GM18868 (cell line): ENCODE measurements around the gene CTNNBL1.

ENCODE experiments used
- ATAC-seq: cut with Tn5 transposase; IDR thresholded peaks from one replicate; pipeline ENCODE4 v1.9.1; 2021; ENCODE audit warnings: mild to moderate bottlenecking, moderate library complexity; ENCODE audit not compliant: unreplicated experiment

Gene CTNNBL1

DNA sequence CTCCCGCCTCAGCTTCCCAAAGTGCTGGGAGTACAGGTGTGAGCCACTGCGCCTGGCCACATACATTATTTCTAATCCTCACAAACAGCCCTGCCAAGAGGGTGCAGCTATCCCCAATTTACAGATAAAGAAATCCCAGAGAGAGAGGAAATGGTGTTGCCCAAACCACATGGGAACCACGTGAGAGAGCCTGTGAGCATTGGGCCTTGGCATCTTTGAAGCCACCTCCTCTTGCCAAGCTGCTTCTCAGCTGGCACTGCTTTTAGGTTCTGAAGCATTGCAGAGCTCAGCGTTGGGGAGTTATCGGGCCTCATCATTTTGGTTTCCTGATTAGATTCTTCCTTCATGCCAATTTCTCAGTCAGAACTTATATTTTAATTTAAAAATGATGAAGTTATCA lies 80.3 kb downstream of the CTNNBL1 start:
- no peak for ATAC-seq

DNA sequence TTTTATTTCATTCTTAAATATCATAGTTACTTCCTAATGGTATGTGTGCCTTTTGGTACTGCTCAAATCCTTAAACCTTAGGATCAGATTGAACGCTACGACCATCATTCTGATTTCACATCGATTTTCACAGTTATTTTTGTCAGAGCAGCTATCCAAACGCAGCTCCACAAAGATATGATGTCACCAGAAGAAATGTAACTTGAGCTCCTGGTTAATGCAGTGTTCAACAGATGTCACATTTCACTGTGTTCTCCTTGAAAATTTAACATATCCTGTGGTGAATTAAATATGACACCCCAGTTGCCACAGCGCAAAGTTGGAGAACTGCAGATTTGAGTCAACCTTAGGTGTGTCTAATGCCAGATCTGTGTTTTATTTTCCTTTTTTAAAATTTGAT lies 81.4 kb downstream of the CTNNBL1 start:
- no peak for ATAC-seq

- ATAC-seq = no peak
Observed at GRCh38 chr20:37776049-37776448, 82.2 kb downstream of the CTNNBL1 start.

- no peak for ATAC-seq
Observed at GRCh38 chr20:37776526-37776925, 82.7 kb downstream of the CTNNBL1 start.

- no peak for ATAC-seq
Observed at GRCh38 chr20:37777012-37777950, 83.5 kb downstream of the CTNNBL1 start.

GRCh38 chr20:37777988-37778659 lies 84.3 kb downstream of the CTNNBL1 start:
- ATAC-seq = no peak

DNA sequence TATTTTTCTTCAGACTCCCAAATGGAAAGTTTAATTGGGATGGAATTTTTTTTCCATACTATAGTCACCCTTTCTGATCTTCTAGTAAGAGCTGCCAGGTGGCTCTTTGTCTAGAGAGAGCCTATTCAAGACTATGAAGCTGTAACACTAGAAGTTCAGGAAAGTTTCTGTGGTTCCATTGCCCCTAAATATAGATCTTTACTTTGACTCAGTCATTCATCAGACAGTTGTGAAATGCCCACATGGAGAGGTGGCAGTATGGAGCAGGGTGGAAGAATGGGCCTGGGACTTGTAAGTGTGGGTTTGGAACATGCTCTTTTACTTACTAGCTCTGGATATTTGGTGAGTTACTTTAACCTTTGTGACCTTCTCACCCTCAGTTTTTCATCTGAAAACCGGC lies 87.8 kb downstream of the CTNNBL1 start:
- ATAC-seq = no peak

GRCh38 chr20:37786043-37786442 lies 92.2 kb downstream of the CTNNBL1 start:
- ATAC-seq = no peak

DNA sequence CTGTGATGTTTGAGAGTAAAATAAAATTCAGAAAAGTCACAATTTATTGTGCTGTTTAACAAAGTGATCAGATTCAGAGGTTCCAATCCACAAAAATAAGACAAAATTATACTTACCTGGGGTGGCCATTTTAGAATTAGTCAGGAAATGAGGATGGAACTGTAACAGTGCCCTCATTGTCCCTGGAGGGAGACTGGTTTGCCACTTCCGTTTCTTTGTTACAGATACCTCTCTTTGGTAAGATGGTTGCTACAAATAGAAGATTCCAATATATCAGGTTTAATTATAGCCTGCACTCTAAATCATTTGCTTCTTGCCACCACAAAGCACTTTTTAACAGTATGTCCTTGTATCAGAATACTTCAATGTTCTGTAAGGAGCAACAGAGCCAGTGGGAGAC lies 95.6 kb downstream of the CTNNBL1 start:
- ATAC-seq = no peak

GRCh38 chr20:37790900-37791299 lies 97.1 kb downstream of the CTNNBL1 start:
- ATAC-seq = no peak

GRCh38 chr20:37796121-37796520 lies 102.3 kb downstream of the CTNNBL1 start:
- no peak for ATAC-seq

GRCh38 chr20:37796733-37797132 lies 102.9 kb downstream of the CTNNBL1 start:
- ATAC-seq = no peak

DNA sequence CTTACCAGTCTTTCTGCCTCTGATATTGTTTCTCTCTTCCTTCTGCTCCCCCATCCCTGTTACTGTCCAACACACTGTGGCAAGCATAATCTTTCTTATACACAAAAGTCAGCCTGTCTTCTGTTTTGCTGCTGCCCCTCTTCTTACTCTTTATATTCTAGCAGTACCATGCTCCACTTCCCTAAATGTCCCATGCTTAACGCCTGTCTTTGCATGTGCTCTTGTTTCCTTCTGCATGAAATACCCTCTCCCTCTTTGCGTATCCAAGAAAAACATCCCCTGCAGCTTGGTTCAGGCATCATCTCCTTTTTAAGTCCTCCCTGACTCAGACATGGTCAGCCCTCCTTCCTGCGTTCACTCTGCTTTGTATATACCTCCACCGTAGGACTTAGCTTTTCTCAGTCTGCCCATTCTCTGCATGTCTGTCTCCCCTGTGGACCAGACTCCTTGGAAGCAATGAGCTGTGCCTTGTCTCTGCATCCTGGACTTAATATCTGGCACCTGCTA lies 103.9 kb downstream of the CTNNBL1 start:
- no peak for ATAC-seq

DNA sequence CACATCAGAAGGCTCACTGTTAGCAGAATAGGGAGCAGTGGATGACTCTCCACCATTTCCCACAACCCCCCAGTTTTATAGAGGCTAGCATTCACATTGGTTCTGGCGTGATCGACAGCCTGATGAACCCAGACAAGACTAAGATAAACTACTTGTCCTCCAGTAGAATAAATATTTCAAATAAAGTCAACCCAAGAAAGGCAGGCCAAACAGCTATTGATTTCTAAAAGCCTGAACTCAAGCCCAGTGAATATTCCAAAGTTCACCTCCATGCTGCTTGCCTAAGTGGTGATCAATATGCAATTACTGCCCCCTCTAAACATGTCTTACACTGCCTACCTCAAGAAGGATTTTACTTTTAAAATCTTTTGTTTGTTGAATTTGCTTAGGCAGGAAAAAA lies 104.5 kb downstream of the CTNNBL1 start:
- ATAC-seq = no peak

- no peak for ATAC-seq
Observed at GRCh38 chr20:37800618-37801017, 106.8 kb downstream of the CTNNBL1 start.

DNA sequence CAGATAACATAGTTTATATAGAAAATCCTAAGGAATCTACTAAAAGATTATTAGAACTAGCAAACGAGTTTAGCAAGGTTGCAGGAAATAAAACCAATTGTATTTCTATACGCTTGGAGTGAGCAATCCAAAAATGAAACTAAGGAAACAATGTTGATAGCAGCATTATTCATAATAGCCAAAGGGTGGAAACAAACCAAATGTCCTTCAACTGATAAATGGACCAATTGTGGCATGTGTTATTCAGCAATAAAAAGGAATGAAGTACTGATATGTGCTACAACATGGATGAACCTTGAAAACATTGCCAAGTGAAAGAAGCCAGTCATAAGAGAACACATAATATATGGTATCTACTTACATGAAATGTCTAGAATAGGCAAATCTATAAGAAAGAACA lies 108.1 kb downstream of the CTNNBL1 start:
- ATAC-seq = no peak

DNA sequence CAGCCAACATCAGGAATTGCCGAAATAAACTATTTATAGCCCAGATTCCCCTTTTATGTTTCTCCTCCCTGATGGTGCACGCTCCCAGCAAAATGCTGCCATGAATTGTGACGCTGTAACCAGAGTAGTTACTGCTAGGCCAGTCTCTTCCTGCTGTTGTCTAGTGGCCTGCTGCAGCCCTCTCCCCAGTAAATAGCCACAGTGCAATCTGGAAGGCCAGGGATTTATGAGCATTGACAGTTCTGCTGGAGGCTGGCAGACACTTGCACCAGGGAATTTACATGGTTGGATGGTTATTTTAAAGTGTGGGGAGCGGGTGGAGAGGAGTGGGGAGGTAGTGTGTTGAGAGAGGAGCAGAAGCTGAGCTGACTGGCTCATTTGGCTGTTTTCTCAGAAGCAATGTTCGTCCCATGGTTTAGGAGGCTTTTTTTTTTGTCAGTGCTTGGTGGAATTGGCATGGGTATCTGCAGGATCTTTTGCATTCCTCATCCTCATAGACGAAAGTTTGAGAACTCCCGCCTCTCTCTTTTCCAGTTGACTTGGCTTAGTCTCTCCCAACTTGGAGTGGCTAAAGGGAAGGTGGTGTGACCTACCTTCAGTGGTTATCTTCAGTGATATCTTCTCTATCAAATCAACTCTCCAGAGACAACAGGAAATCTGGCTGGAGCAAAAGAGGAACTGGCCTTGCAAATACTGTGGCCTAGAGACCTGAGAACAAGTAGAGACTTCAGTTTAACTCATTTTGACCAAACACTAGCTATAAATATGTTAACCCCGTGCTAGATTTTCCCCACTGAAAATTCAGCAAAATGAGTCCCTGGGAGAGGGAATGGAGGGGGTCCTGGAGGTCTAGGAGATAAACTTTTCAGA lies 109.8 kb downstream of the CTNNBL1 start:
- peak; percentile 48 for ATAC-seq

DNA sequence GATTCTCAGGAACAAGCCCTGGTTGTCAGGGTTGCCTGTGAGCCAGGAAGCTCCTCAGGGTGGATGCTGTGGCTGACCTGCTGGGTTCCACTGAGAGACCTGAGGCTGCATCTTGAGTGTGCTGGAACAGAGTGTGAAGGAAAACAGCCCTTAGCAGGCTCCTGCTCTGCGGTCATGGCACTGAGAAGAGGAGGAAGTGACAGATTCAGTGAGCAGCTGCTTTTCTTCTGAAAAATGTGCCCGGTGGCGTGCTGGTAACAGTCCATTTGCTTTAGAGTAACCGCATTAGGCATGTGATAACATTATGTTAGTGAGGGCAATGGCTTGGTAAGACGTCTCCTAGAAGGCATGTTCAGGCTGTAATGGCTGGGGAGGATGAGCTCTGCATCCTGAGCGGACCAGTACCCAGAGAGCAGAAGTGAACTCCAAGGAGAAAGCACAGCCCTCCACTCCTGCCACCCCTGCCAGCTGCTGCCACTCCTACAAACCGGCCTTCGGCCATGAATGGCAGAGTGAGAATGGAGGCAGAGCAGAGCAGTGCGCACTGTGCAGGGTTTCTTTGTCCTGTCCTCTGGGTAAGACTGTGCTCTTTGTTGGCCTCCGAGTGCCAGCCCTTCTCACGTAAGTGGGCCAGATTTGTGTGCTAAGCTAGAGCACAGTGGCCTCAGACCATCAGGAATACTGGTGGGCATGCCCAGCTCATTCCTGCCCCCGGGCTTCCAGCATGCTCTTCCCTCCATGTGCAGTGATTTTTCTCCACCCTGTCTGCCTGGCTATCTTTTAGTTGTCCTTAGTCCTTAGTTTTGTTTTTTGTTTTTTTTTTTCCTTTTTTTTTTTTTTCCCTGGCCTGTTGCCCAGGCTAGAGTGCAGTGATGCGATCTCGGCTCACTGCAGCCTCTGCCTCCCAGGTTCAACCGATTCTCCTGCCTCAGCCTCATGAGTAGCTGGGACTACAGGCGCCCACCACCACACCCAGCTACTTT lies 111.0 kb downstream of the CTNNBL1 start:
- peak; percentile 78 for ATAC-seq

- ATAC-seq = no peak
Observed at GRCh38 chr20:37807471-37808232, 113.8 kb downstream of the CTNNBL1 start.
